GM12878 (cell line): ENCODE measurements around the gene ADAMTS7.
"Not testable (repeated sequence)": the region's sequence is repeated elsewhere in the genome, so short reads cannot be mapped to it uniquely, and the experiment has no call there.

Source experiments
- ATF3 ChIP-seq: IDR thresholded peaks from 2 replicates; pipeline ENCODE4 v1.6.1; 2011; ENCODE audit warnings: low read depth, mild to moderate bottlenecking, low read length, moderate library complexity, borderline replicate concordance; ENCODE audit errors: extremely low read depth
- CHD2 ChIP-seq: IDR thresholded peaks from 2 replicates; pipeline ENCODE4 v1.6.1; 2011; ENCODE audit warnings: low read depth, low read length, improper control_type of control experiment, borderline replicate concordance
- HSF1 ChIP-seq: fragments of 150-350 bp; IDR thresholded peaks from 2 replicates; pipeline ENCODE4 v1.6.1; 2014; ENCODE audit warnings: mild to moderate bottlenecking, low read depth, low read length
- NBN ChIP-seq: fragments of 450-650 bp; IDR thresholded peaks from 2 replicates; pipeline ENCODE4 v1.6.1; 2016
- PKNOX1 ChIP-seq: fragments of 450-650 bp; IDR thresholded peaks from 2 replicates; pipeline ENCODE4 v1.6.1; 2016; ENCODE audit warnings: mild to moderate bottlenecking
- REST ChIP-seq: IDR thresholded peaks from 2 replicates; pipeline ENCODE4 v1.6.1; 2012; ENCODE audit warnings: mild to moderate bottlenecking, low read depth, low read length
- SP1 ChIP-seq: IDR thresholded peaks from one replicate; pipeline ENCODE4 v1.6.1; 2011; ENCODE audit warnings: low read depth, low read length
- ZSCAN29 ChIP-seq: fragments of 450-650 bp; IDR thresholded peaks from 2 replicates; pipeline ENCODE4 v1.6.1; 2017; ENCODE audit warnings: mild to moderate bottlenecking, moderate library complexity

- TF ChIP-seq NBN, ZSCAN29, PKNOX1, CHD2, REST, HSF1, SP1, ATF3: not testable (repeated sequence)
Observed at GRCh38 chr15:78769473-78770225, 41.6 kb downstream of the ADAMTS7 start.
